ENCODE measurements around the gene CDC7. TPM values are rescaled to one million over a fixed set of nuclear protein-coding genes. Genes with fewer than 3 reads are reported as not detected.

CDC7 gene
- total and polyA plus RNA-seq, 9 of the 15 experiments (the other 6 are each of a cell fraction or from before 2014, with no cell fraction given), result 22.3 to 66.8 (median 44.2) TPM

DNA sequence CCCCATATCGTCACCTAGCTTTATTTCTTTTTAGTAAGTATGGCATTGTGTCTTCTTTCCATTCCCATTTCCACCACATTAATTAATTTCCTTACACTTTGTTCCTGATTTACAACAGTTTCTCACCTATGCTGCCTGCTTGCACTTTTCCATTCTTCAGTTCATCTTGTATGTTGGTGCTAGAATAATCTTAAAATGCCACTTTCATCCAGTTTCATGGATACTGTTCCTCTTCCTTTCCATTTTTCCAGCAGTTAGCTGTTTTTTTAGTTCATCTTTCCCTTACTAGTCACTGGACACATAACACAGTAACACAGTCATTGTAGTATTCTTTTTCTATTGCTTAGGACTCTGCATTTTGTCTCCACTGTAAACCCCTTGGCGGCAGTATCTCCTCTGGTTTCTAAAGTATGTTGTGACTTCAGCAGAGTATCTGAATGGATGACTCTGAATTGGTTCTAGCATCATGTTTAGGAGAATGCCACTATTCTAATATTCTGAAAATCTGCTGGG, 2.1 kb downstream of the CDC7 start (continued):
- TF ChIP-seq, protein P1, sequence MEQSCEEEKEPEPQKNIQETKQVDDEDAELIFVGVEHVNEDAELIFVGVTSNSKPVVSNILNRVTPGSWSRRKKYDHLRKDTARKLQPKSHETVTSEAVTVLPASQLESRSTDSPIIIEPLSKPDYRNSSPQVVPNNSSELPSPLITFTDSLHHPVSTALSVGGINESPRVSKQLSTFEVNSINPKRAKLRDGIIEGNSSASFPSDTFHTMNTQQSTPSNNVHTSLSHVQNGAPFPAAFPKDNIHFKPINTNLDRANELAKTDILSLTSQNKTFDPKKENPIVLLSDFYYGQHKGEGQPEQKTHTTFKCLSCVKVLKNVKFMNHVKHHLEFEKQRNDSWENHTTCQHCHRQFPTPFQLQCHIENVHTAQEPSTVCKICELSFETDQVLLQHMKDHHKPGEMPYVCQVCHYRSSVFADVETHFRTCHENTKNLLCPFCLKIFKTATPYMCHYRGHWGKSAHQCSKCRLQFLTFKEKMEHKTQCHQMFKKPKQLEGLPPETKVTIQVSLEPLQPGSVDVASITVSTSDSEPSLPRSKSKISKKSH (CRISPR knock-in tag; IDR thresholded peaks at IDR 0.05), result no peak
- TF ChIP-seq NFIX (CRISPR knock-in tag; IDR thresholded peaks at IDR 0.05; ENCODE audit: low read depth) (no peak), ZNF830 (CRISPR knock-in tag; IDR thresholded peaks at IDR 0.05) (no peak), TEAD4 (IDR thresholded peaks at IDR 0.05; ENCODE audit: low read length) (0 out of 2 replicates have a peak, but pooled peaks have one; percentile 18), TEAD4 (CRISPR knock-in tag; IDR thresholded peaks at IDR 0.05; ENCODE audit: borderline replicate concordance) (no peak), NCOA1 (IDR thresholded peaks at IDR 0.05; ENCODE audit: low read depth) (no peak), MAFK (IDR thresholded peaks at IDR 0.05; ENCODE audit: low read length) (no peak), THRAP3 (IDR thresholded peaks at IDR 0.05; ENCODE audit: borderline replicate concordance) (0 out of 2 replicates have a peak, but pooled peaks have one; percentile 36), POLR3G (IDR thresholded peaks at IDR 0.05; ENCODE audit: extremely low read depth, insufficient read length, insufficient replicate concordance) (no peak), NCOR1 (IDR thresholded peaks at IDR 0.05) (no peak), MCM2 (IDR thresholded peaks at IDR 0.05; ENCODE audit: low read depth) (no peak), ZNF253 (CRISPR knock-in tag; conservative IDR thresholded peaks at IDR 0.05) (no peak)
- TF ChIP-seq, protein P2, sequence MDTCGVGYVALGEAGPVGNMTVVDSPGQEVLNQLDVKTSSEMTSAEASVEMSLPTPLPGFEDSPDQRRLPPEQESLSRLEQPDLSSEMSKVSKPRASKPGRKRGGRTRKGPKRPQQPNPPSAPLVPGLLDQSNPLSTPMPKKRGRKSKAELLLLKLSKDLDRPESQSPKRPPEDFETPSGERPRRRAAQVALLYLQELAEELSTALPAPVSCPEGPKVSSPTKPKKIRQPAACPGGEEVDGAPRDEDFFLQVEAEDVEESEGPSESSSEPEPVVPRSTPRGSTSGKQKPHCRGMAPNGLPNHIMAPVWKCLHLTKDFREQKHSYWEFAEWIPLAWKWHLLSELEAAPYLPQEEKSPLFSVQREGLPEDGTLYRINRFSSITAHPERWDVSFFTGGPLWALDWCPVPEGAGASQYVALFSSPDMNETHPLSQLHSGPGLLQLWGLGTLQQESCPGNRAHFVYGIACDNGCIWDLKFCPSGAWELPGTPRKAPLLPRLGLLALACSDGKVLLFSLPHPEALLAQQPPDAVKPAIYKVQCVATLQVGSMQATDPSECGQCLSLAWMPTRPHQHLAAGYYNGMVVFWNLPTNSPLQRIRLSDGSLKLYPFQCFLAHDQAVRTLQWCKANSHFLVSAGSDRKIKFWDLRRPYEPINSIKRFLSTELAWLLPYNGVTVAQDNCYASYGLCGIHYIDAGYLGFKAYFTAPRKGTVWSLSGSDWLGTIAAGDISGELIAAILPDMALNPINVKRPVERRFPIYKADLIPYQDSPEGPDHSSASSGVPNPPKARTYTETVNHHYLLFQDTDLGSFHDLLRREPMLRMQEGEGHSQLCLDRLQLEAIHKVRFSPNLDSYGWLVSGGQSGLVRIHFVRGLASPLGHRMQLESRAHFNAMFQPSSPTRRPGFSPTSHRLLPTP (IDR thresholded peaks at IDR 0.05; ENCODE audit: borderline replicate concordance, extremely low read depth, insufficient read length), result no peak
- TF ChIP-seq, protein P3, sequence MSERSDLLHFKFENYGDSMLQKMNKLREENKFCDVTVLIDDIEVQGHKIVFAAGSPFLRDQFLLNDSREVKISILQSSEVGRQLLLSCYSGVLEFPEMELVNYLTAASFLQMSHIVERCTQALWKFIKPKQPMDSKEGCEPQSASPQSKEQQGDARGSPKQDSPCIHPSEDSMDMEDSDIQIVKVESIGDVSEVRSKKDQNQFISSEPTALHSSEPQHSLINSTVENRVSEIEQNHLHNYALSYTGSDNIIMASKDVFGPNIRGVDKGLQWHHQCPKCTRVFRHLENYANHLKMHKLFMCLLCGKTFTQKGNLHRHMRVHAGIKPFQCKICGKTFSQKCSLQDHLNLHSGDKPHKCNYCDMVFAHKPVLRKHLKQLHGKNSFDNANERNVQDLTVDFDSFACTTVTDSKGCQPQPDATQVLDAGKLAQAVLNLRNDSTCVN (CRISPR knock-in tag; IDR thresholded peaks at IDR 0.05), result no peak
- TF ChIP-seq, protein P4, sequence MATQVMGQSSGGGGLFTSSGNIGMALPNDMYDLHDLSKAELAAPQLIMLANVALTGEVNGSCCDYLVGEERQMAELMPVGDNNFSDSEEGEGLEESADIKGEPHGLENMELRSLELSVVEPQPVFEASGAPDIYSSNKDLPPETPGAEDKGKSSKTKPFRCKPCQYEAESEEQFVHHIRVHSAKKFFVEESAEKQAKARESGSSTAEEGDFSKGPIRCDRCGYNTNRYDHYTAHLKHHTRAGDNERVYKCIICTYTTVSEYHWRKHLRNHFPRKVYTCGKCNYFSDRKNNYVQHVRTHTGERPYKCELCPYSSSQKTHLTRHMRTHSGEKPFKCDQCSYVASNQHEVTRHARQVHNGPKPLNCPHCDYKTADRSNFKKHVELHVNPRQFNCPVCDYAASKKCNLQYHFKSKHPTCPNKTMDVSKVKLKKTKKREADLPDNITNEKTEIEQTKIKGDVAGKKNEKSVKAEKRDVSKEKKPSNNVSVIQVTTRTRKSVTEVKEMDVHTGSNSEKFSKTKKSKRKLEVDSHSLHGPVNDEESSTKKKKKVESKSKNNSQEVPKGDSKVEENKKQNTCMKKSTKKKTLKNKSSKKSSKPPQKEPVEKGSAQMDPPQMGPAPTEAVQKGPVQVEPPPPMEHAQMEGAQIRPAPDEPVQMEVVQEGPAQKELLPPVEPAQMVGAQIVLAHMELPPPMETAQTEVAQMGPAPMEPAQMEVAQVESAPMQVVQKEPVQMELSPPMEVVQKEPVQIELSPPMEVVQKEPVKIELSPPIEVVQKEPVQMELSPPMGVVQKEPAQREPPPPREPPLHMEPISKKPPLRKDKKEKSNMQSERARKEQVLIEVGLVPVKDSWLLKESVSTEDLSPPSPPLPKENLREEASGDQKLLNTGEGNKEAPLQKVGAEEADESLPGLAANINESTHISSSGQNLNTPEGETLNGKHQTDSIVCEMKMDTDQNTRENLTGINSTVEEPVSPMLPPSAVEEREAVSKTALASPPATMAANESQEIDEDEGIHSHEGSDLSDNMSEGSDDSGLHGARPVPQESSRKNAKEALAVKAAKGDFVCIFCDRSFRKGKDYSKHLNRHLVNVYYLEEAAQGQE (IDR thresholded peaks at IDR 0.05; ENCODE audit: borderline replicate concordance), result peak; percentile 13; the same call in 1 of the 2 replicates
- TF ChIP-seq, protein P4 (CRISPR knock-in tag; IDR thresholded peaks at IDR 0.05; ENCODE audit: low read depth), result no peak
